SH-SY5Y (cell line): Measurements from ENCODE around the gene ARHGAP42.

ENCODE experiments used
- GATA2 ChIP-seq: IDR thresholded peaks from 2 replicates; pipeline ENCODE4 v1.6.1; 2011; ENCODE audit warnings: mild to moderate bottlenecking, low read depth, low read length
- GATA3 ChIP-seq: IDR thresholded peaks from 2 replicates; pipeline ENCODE4 v1.6.1; 2011; ENCODE audit warnings: low read depth, mild to moderate bottlenecking, low read length, moderate library complexity

Gene ARHGAP42

DNA sequence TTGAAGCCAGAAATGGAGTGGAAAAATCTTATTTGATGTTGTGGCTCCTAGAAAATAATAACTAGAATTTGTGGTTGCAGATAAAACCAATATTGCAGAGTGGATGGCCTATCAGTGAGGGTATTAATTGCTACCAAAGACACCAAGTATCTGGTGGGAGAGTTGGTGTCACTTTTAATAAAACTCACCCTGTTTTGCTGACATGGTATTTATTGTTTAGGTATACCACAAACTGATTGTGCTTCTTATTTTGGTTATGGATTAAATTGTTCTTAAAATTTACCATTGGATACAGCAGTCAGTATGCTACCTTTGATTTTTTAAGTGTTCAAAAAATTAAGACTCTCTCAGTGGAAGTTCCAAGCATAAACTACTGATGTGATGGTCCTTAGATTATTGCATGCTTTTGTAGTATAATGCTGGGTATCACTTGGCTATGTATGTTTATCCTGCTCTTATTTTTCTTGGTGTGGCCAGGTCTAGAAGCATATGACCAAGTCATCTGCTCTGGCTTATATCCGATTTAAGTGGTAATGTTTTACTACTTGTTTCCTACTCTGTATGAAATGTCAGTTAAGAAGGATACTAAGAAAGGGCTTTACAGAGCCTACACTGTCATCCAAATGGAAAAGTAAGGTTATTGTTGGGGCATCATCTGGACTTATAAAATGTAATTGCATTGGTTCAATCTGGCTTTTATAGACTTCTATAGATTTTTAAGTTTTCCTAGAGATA is 101.6 kb downstream of the ARHGAP42 start:
- TF ChIP-seq GATA2 (no peak), GATA3 (no peak)

DNA sequence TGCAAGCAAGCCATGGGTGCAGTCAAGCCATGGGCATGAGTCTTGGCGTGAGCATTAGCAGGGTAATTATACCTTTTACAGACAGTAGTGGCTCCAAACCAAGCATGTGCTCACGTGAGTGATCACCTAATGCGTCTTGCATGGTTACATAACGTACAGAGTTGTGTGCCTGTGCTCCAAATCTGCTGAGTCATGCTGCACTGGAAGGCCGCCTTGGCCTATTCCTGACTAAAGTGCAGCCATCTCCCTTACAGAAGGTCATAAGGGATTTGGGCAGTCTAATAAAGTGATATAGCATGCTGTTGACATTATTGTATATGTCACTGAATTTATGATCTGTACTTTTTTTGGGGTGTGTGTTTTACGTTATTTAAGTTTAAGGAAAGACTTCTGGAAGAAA is 102.4 kb downstream of the ARHGAP42 start:
- no peak for TF ChIP-seq GATA3
- TF ChIP-seq GATA2 = no peak

DNA sequence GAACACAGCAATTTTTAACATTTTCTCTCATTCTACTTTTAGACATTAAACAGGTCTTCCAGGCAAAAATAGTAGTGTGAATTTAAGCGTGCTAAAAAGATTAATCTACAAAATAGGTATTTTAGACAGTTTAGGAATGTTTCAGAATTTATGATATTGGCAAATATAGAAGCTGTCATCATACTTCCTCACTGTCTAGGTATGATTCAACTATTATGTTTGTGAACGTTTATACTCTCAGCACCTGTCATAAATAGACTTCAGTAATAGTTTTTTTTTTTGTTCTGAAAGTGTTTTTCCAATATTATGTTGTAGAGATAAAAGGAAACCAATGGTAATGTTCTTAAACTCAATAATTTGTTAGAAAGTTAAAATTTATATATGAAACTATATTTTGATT is 103.0 kb downstream of the ARHGAP42 start:
- no peak for TF ChIP-seq GATA2
- no peak for TF ChIP-seq GATA3

- TF ChIP-seq GATA2 (no peak), GATA3 (no peak)
Observed at GRCh38 chr11:100791103-100791502, 104.0 kb downstream of the ARHGAP42 start.

DNA sequence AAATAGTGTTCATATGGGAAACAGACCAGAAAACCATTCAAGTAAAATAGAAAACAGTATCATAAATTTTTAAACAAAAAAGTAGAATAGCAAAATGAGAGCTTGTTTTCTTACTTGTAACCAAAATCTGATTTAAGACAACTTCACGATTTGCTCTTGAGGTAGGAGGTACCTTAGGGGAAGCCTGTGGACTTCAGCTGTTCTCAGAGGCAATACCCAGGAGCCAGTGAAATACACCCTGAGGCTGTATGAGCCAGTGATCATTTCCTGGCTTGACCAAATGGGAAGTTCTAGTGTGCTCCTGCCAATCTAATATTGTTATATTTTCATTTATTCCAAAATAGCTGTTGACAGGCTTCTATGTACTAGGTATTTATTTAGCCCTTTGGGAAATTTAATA is 104.8 kb downstream of the ARHGAP42 start:
- TF ChIP-seq GATA2 (no peak), GATA3 (no peak)

DNA sequence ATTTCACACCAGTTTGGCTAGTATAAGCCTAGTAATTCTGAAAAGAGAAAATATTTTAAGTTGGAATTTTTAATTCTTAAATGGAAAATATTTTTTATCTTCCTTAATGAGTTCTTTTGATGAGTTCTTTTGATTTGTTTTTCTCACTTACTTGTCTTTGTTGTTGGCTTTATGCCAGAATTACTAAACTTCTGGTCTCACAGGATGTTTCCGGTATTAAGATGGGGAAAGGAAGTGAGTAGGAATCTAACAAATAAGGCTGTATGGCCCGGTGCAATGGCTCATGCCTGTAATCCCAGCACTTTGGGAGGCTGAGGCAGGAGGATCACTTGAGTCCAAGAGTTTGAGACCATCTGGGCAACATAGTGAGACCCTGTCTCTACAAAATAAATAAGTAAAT is 106.4 kb downstream of the ARHGAP42 start:
- TF ChIP-seq GATA2 (no peak), GATA3 (no peak)

DNA sequence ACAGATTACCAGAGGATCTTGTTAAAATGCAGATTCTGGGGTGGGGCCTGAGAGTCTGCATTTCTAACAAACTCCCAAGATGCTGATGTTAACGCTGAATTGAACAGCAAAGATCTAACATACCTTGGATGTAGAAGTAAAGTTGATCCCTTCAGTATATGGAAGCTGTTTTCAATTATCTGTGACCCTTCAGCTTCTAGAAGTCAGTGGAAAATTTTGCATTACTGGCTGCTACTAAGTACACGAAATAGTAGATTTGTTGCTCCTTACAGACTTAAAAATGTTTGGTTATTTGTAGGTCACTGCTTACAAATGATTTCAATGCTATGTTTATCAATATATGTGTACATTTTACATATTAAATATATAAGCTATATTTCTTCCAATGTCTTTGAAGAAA is 107.4 kb downstream of the ARHGAP42 start:
- no peak for TF ChIP-seq GATA2
- no peak for TF ChIP-seq GATA3

- TF ChIP-seq GATA3 (no peak), GATA2 (no peak)
Observed at GRCh38 chr11:100799445-100799844, 112.4 kb downstream of the ARHGAP42 start.

DNA sequence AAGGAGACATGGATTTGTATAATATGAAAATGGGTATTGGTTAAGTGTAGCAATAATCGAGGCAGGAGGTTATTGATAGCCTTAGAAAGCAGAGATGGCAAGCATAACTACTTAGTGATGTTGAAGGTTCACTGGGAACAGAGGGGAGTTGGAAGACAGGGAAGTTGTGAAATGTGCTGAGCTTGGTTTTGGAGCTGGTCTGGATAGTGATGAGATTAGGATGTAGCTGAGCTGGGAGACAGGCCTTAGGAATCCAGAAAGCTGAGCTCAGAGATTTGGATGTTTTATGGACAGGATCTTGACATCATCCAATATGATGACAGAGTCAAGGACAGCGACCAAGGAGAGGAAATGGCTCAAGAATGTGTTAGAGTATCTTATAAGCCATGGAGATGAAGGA is 113.1 kb downstream of the ARHGAP42 start:
- TF ChIP-seq GATA3 (no peak), GATA2 (no peak)

DNA sequence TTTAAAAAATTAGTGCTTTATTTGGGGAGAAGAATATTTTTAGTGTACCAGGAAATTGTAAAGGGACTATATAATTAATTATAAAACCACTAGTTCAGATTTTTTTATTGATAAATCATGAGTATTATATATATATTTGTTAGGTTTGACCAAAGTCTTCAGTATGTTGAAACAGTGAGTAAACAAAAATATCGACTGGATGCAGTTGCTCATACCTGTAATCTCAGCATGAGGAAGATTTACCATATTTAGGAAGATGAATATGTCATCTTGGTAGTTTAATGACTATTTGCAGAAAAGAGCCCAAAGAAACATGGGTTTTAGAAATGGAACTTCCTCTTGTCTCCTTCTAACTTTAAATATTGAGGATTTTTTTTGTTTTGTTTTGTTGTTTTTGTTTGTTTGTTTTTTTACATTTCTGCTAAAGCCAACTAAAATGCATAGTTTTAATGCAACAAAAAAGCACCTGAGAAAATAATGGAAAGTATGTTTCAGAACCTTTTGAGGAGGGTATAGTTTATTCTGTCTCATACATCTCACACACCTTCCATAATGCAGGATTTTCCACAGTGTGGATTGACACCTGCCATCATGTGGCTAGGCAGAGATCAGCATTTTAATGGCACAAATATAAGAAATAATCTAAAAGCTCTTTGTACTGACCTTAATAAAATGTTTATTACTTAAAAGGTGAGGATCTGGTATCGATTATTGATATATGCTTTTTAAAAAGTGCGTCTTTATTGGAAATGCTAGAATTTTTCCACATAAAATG is 114.3 kb downstream of the ARHGAP42 start:
- TF ChIP-seq GATA3 = no peak
- no peak for TF ChIP-seq GATA2

GRCh38 chr11:100805506-100806199 is 118.6 kb downstream of the ARHGAP42 start:
- TF ChIP-seq GATA2 (no peak), GATA3 (no peak)

- TF ChIP-seq GATA3 = no peak
- TF ChIP-seq GATA2 = no peak
Observed at GRCh38 chr11:100806296-100806695, 119.2 kb downstream of the ARHGAP42 start.

GRCh38 chr11:100808904-100809491 is 121.9 kb downstream of the ARHGAP42 start:
- TF ChIP-seq GATA2 = no peak
- no peak for TF ChIP-seq GATA3

GRCh38 chr11:100810146-100810545 is 123.1 kb downstream of the ARHGAP42 start:
- TF ChIP-seq GATA2 (no peak), GATA3 (no peak)
